ENCODE data around the gene TSSK2. TPM values are rescaled to one million over a fixed set of nuclear protein-coding genes. Genes with fewer than 3 reads are reported as not detected.

TSSK2 gene
- total RNA-seq, 1 donor: 0.21 TPM

- Histone ChIP-seq H3K9me3 (ENCODE audit: low read depth, low read length) (no peaks in the 10 kb centered on the region), H3K4me1 (ENCODE audit: insufficient read depth, low read length) (peaks cover 4% of the 10 kb centered on the region), H3K27me3 (ENCODE audit: insufficient read depth, low read length) (no peaks in the 10 kb centered on the region), H3K4me3 (ENCODE audit: low read length) (no peak overlapping the region)
These were observed 4.5 kb upstream of the TSSK2 start for GRCh38 chr22:19126309-19127273.

DNA sequence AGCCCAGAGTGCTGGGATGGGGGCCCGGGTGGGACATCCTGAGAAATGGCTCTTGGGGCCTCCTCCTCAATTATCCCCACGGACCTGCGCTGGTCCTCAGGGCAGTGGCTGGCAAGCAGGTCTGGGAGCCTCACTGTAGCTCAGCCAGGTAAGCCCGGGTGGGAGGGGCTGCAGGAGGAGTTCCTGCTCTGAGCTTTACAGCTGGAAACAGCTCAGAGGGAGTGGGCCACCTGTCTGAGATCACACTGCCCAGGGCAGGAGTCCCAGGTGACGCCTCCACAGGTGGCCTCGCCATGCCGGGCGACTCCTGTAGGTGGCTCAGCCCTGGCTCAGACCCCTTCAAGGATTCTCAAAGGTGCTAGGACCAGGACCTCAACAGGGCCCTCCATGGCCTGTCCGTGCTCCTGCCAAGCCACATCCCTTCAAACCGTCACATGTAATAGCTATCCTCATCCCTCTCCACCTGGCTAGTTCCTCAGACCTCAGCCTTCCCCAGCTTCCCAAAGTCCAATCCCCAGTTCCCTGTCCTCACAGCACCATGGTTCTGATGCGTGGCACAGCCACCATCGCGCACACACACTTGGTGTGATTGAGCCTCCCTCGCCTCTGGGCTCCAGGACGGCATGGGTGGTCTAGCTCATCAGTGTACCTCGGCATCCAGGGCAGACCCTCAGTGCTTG lies 3.6 kb upstream of the TSSK2 start:
- Histone ChIP-seq H3K9me3 (ENCODE audit: low read depth, low read length) (no peaks in the 10 kb centered on the region), H3K4me3 (ENCODE audit: low read length) (no peak overlapping the region), H3K27me3 (ENCODE audit: insufficient read depth, low read length) (no peaks in the 10 kb centered on the region), H3K4me1 (ENCODE audit: insufficient read depth, low read length) (peaks cover 4% of the 10 kb centered on the region)

DNA sequence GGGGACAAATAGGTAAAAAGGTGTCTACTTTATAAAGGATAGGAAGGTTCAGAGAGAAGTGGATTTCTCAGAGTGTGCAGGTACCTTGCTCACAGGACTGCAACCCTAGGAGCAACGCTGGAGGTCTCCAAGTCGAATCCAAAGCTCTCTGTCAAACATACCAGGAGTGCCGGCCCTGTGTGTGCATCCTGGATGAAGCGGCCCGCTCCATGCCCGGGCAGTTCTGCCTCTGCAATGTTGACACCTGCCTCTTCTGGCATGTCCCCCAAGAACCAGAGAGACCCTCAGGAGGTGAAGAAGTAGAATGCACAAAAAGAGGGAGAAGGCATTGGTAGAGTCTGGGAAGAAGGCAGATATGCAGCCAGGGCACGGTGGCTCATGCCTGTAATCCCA lies 3.1 kb upstream of the TSSK2 start:
- Histone ChIP-seq H3K4me3 (ENCODE audit: low read length) (no peak overlapping the region), H3K4me1 (ENCODE audit: insufficient read depth, low read length) (peaks cover under 1% of the 10 kb centered on the region), H3K27me3 (ENCODE audit: insufficient read depth, low read length) (no peaks in the 10 kb centered on the region), H3K9me3 (ENCODE audit: low read depth, low read length) (no peaks in the 10 kb centered on the region)

DNA sequence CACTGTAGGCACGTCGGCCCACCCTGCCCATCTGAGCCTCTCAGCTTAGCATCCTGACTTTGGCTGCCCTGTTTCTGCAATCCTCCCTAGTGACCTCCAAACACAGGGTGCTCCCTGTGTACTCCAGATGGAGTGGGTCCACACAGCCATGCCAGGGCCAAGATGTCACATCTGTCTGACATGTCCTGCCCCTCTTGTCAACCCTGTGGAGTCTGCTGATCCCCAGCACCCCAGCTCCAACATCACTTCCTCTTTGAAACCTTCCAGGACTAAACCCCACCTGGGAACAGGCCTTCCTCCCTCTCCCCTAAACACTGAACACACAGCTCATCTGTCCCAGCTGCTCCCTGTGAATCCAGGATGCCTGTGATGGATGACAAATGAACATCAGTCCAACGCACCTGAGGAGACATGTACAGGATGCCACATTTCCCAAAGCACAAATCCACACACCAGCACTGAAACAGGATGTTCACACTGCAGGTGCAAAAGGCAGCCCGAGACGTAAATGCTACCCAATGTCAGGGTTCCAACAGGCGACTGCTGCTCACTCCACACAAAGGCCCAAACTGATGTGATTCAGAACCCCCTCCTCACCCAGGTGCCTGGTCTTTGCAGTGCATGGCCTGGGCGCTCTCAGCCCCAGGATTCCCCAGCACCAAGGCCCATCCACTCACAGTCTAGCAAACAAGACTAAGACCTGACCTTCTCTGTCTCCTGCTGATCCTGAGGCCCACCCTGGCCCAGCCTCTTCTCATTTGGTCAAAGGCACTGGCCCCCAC lies 2.0 kb upstream of the TSSK2 start:
- H3K27me3 ChIP-seq (ENCODE audit: insufficient read depth, low read length): no peaks in the 10 kb centered on the region
- H3K9me3 ChIP-seq (ENCODE audit: low read depth, low read length): no peaks in the 10 kb centered on the region
- H3K4me3 ChIP-seq (ENCODE audit: low read length): no peak overlapping the region
- H3K4me1 ChIP-seq (ENCODE audit: insufficient read depth, low read length): no peaks in the 10 kb centered on the region

GRCh38 chr22:19129871-19130270 lies 1.2 kb upstream of the TSSK2 start:
- no peaks in the 10 kb centered on the region for H3K9me3 ChIP-seq (ENCODE audit: low read depth, low read length)
- H3K4me1 ChIP-seq (ENCODE audit: insufficient read depth, low read length): no peaks in the 10 kb centered on the region

GRCh38 chr22:19131685-19132015 lies 542 bp downstream of the TSSK2 start:
- no peaks in the 10 kb centered on the region for H3K4me1 ChIP-seq (ENCODE audit: insufficient read depth, low read length)
- no peaks in the 10 kb centered on the region for H3K27me3 ChIP-seq (ENCODE audit: insufficient read depth, low read length)
- no peak overlapping the region for H3K4me3 ChIP-seq (ENCODE audit: low read length)
- H3K9me3 ChIP-seq (ENCODE audit: low read depth, low read length): no peaks in the 10 kb centered on the region

More at GRCh38 chr22:19129871-19130270, 1.2 kb upstream of the TSSK2 start:
- H3K27me3 ChIP-seq (ENCODE audit: insufficient read depth, low read length): no peaks in the 10 kb centered on the region
- no peak overlapping the region for H3K4me3 ChIP-seq (ENCODE audit: low read length)

DNA sequence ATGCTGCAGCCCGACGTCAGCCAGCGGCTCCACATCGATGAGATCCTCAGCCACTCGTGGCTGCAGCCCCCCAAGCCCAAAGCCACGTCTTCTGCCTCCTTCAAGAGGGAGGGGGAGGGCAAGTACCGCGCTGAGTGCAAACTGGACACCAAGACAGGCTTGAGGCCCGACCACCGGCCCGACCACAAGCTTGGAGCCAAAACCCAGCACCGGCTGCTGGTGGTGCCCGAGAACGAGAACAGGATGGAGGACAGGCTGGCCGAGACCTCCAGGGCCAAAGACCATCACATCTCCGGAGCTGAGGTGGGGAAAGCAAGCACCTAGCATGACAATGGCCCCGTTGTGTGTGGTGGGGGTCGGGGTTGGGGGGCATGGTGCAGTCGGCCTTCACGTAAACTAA lies 1.0 kb downstream of the TSSK2 start:
- Histone ChIP-seq H3K4me1 (ENCODE audit: insufficient read depth, low read length) (no peaks in the 10 kb centered on the region), H3K27me3 (ENCODE audit: insufficient read depth, low read length) (no peaks in the 10 kb centered on the region), H3K9me3 (ENCODE audit: low read depth, low read length) (no peaks in the 10 kb centered on the region), H3K4me3 (ENCODE audit: low read length) (no peak overlapping the region)

- no peaks in the 10 kb centered on the region for H3K9me3 ChIP-seq (ENCODE audit: low read depth, low read length)
- H3K27me3 ChIP-seq (ENCODE audit: insufficient read depth, low read length): no peaks in the 10 kb centered on the region
- no peaks in the 10 kb centered on the region for H3K4me1 ChIP-seq (ENCODE audit: insufficient read depth, low read length)
- no peak overlapping the region for H3K4me3 ChIP-seq (ENCODE audit: low read length)
These were observed 1.7 kb downstream of the TSSK2 start for GRCh38 chr22:19132693-19133400.

DNA sequence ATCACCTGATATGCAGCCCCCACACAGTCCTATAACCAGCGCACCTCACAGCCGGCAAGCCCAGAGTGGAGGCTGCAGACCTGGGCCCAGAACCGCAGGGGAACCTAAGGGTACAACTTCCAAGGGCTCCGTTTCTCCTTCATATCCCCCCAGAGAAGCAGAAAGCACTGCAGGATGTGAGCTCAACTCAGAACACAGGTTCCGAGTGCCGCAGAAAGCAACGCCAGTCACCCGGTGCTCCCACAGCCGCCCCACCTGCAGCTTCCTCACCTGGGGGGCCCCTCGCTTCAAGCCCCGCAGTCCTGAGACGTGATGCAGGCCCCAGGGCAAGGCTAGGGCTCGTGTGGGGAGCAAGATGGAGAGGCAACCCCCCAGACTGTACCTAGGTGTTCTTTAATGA lies 2.5 kb downstream of the TSSK2 start:
- H3K9me3 ChIP-seq (ENCODE audit: low read depth, low read length): no peaks in the 10 kb centered on the region

GRCh38 chr22:19134176-19134831 lies 3.2 kb downstream of the TSSK2 start:
- no peaks in the 10 kb centered on the region for H3K4me1 ChIP-seq (ENCODE audit: insufficient read depth, low read length)
- no peaks in the 10 kb centered on the region for H3K9me3 ChIP-seq (ENCODE audit: low read depth, low read length)
- no peak overlapping the region for H3K4me3 ChIP-seq (ENCODE audit: low read length)
- no peaks in the 10 kb centered on the region for H3K27me3 ChIP-seq (ENCODE audit: insufficient read depth, low read length)

More for the DNA sequence above, 2.5 kb downstream of the TSSK2 start:
- no peaks in the 10 kb centered on the region for H3K4me1 ChIP-seq (ENCODE audit: insufficient read depth, low read length)
- H3K4me3 ChIP-seq (ENCODE audit: low read length): no peak overlapping the region
- no peaks in the 10 kb centered on the region for H3K27me3 ChIP-seq (ENCODE audit: insufficient read depth, low read length)

DNA sequence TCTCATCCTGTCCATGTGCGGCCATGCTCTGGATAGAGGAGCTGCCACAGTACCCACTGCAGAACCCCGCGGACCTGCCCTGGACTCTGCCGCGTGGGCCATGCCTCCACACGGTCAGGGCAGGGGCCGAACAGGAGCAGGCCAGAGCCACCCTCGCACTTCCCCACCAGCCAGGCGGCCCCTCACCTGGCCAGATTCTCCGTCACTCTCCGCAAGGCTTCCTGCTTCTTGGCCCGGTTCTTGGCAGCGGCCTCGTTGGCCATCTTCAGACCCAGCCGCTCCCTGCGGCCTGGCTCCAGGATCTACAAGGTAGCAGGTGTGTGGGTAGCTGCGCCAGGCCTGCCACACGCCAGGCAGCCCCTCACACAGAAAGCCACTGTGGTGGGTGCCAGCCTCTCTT lies 3.8 kb downstream of the TSSK2 start:
- Histone ChIP-seq H3K9me3 (ENCODE audit: low read depth, low read length) (no peaks in the 10 kb centered on the region), H3K4me1 (ENCODE audit: insufficient read depth, low read length) (no peaks in the 10 kb centered on the region), H3K4me3 (ENCODE audit: low read length) (no peak overlapping the region), H3K27me3 (ENCODE audit: insufficient read depth, low read length) (no peaks in the 10 kb centered on the region)

- H3K4me1 ChIP-seq (ENCODE audit: insufficient read depth, low read length): no peaks in the 10 kb centered on the region
- no peak overlapping the region for H3K4me3 ChIP-seq (ENCODE audit: low read length)
These were observed 5.8 kb downstream of the TSSK2 start for GRCh38 chr22:19136915-19137314.

DNA sequence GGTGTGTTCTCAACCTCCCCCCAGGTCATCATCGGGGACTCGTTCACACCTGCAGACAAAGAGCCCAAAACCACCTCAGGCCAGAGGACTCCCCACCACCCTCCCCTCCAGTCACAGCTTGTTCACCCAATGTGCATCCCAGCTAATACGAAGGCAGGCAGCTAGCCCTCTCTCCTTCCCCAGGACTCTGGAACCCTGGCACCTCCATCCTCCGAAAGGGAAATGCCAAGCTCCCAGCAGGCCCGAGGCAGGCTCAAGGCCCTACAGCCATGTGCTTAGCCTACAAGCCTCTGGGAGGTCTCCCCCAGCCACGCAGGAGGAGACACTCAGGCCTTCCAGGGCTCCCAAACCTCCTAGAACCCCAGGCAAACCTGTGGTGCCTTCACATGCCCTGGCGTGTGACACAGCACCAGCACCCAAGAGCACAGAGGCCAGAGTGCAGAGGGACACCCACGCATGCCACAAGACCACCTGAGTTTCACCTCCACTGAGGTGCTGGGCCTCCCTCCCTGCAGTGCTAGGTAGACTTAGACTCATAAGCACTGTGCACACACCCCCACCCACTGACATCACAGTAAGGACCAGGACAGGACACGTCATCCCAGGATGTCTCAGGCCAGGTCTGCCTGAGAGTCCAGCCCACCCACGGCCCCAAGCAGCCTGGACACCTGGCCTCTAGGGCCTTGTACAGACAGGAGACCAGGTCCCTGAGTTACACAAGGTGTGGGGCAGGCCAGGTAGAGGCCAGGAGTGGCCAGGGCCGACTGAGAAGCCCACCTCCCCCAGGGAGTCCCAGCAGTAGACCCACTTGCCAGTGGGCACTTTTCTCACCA lies 6.5 kb downstream of the TSSK2 start:
- no peaks in the 10 kb centered on the region for H3K27me3 ChIP-seq (ENCODE audit: insufficient read depth, low read length)
- no peaks in the 10 kb centered on the region for H3K4me1 ChIP-seq (ENCODE audit: insufficient read depth, low read length)
- no peak overlapping the region for H3K4me3 ChIP-seq (ENCODE audit: low read length)
- no peaks in the 10 kb centered on the region for H3K9me3 ChIP-seq (ENCODE audit: low read depth, low read length)

More at GRCh38 chr22:19136915-19137314, 5.8 kb downstream of the TSSK2 start:
- Histone ChIP-seq H3K9me3 (ENCODE audit: low read depth, low read length) (no peaks in the 10 kb centered on the region), H3K27me3 (ENCODE audit: insufficient read depth, low read length) (no peaks in the 10 kb centered on the region)
